ENCODE data around the gene SOD3. TPM values are rescaled to one million over a fixed set of nuclear protein-coding genes. Genes with fewer than 3 reads are reported as not detected.

SOD3 gene
- total RNA-seq, 1 experiment from 2014 or later: 10.7 TPM

DNA sequence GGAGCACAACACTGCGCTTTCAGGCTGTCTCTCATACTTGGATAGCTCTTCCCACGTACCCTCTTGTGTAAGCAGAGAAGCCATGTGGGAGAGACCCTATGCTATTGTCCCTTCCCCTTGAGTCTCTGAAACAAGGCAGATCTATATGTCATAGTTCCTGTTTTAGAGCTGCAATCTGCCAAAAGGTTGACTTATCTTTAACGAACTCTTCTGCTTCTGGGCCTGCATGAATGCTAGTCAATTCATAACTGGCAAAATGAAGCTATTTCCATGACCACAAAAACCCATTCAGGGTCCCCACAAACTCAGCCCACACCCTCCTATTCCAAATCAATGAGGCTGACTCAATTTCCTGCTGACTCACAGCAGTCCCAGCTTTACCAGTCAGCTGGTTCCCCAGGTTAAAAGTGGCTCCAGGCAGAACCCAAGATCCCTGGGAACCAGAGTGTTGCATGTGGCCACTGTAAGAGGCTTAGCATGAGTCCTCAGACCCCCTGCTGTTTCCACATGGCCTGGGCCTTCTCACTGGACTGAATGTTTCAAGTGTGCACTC, 25.3 kb upstream of the SOD3 start:
- Histone ChIP-seq H3K27ac (ENCODE audit: low read length) (peak overlapping the region; percentile 98), H3K4me2 (ENCODE audit: low read length) (peak overlapping the region; percentile 57), H4K20me1 (ENCODE audit: low read length) (no peaks in the 10 kb centered on the region), H3K9me2 (replicated peaks; ENCODE audit: low read length) (no peaks in the 10 kb centered on the region), H3K27me3 (ENCODE audit: low read length) (no peaks in the 10 kb centered on the region), H3K79me2 (ENCODE audit: low read length) (no peaks in the 10 kb centered on the region), H3K4me1 (ENCODE audit: insufficient read depth, low read length) (peaks cover 35% of the 10 kb centered on the region), H3K9me3 (ENCODE audit: low read length) (no peaks in the 10 kb centered on the region), H3K4me3 (ENCODE audit: low read length) (no peak overlapping the region), H3K9ac (ENCODE audit: low read length) (peak overlapping the region; percentile 69), H3K36me3 (ENCODE audit: low read depth, low read length) (no peaks in the 10 kb centered on the region), H2AFZ (ENCODE audit: low read length) (peak overlapping the region; percentile 41; the same call in 1 of the 2 replicates), H3F3A (ENCODE audit: low read length, unreplicated experiment) (no peaks in the 10 kb centered on the region)
- CTCF ChIA-PET: no interaction called here
- ATAC-seq (peak; percentile 85), DNase-seq (peak; percentile 76)
- POLR2A ChIA-PET (ENCODE audit: unreplicated experiment): interaction anchor here (0.6 kb wide), 1 partner anchor 297 kb away, joined by 6 read pairs; no protein-coding TSS in a partner anchor
- intact Hi-C loops (cut with micrococcal nuclease): no loop called here
- TF ChIP-seq CTCF (conservative IDR thresholded peaks at IDR 0.05; ENCODE audit: low read depth, low read length) (no peak), EZH2phosphoT487 (IDR thresholded peaks at IDR 0.05; ENCODE audit: borderline replicate concordance, low read length) (no peak), EZH2 (IDR thresholded peaks at IDR 0.05; ENCODE audit: low read length, unreplicated experiment) (no peak)
- no TSS peak for BruUV-seq (replicated peaks)

GRCh38 chr4:24770667-24771066, 24.7 kb upstream of the SOD3 start:
- intact Hi-C loops (cut with micrococcal nuclease): no loop called here
- Histone ChIP-seq H3K4me1 (ENCODE audit: insufficient read depth, low read length) (peaks cover 40% of the 10 kb centered on the region), H2AFZ (ENCODE audit: low read length) (peak overlapping the region; percentile 41; the same call in 1 of the 2 replicates), H3K9me3 (ENCODE audit: low read length) (no peaks in the 10 kb centered on the region), H3K27ac (ENCODE audit: low read length) (peak overlapping the region; percentile 98), H3K4me2 (ENCODE audit: low read length) (no peak overlapping the region; the same call in 1 of the 2 replicates), H3K4me3 (ENCODE audit: low read length) (no peak overlapping the region), H3F3A (ENCODE audit: low read length, unreplicated experiment) (no peaks in the 10 kb centered on the region), H3K27me3 (ENCODE audit: low read length) (no peaks in the 10 kb centered on the region), H3K79me2 (ENCODE audit: low read length) (no peaks in the 10 kb centered on the region), H3K9ac (ENCODE audit: low read length) (peak overlapping the region; percentile 56), H3K9me2 (replicated peaks; ENCODE audit: low read length) (no peaks in the 10 kb centered on the region), H4K20me1 (ENCODE audit: low read length) (no peaks in the 10 kb centered on the region), H3K36me3 (ENCODE audit: low read depth, low read length) (no peaks in the 10 kb centered on the region)
- no peak for ATAC-seq
- DNase-seq: no peak
- CTCF ChIA-PET: no interaction called here
- no peak for TF ChIP-seq EZH2 (IDR thresholded peaks at IDR 0.05; ENCODE audit: low read length, unreplicated experiment)
- no peak for TF ChIP-seq CTCF (conservative IDR thresholded peaks at IDR 0.05; ENCODE audit: low read depth, low read length)
- TF ChIP-seq EZH2phosphoT487 (IDR thresholded peaks at IDR 0.05; ENCODE audit: borderline replicate concordance, low read length): no peak
- POLR2A ChIA-PET (ENCODE audit: unreplicated experiment): no interaction called here
- BruUV-seq (replicated peaks): TSS peak; percentile 56

GRCh38 chr4:24771241-24771640, 24.1 kb upstream of the SOD3 start:
- ChIA-PET CTCF (no interaction called here), POLR2A (ENCODE audit: unreplicated experiment) (no interaction called here)
- no peak overlapping the region for H3K4me2 ChIP-seq (ENCODE audit: low read length)
- H2AFZ ChIP-seq (ENCODE audit: low read length): no peak overlapping the region
- H3K4me1 ChIP-seq (ENCODE audit: insufficient read depth, low read length): peaks cover 41% of the 10 kb centered on the region
- no peak for ATAC-seq
- intact Hi-C loops (cut with micrococcal nuclease): no loop called here
- peak; percentile 39 for DNase-seq
- no peaks in the 10 kb centered on the region for H3K79me2 ChIP-seq (ENCODE audit: low read length)
- H3K9me2 ChIP-seq (replicated peaks; ENCODE audit: low read length): no peaks in the 10 kb centered on the region
- peak overlapping the region; percentile 98 for H3K27ac ChIP-seq (ENCODE audit: low read length)
- TF ChIP-seq EZH2phosphoT487 (IDR thresholded peaks at IDR 0.05; ENCODE audit: borderline replicate concordance, low read length): no peak
- no peak for TF ChIP-seq CTCF (conservative IDR thresholded peaks at IDR 0.05; ENCODE audit: low read depth, low read length)
- TF ChIP-seq EZH2 (IDR thresholded peaks at IDR 0.05; ENCODE audit: low read length, unreplicated experiment): no peak
- H3K9me3 ChIP-seq (ENCODE audit: low read length): no peaks in the 10 kb centered on the region
- no peak overlapping the region for H3K9ac ChIP-seq (ENCODE audit: low read length)
- H3K36me3 ChIP-seq (ENCODE audit: low read depth, low read length): no peaks in the 10 kb centered on the region
- no peak overlapping the region for H3K4me3 ChIP-seq (ENCODE audit: low read length)
- no peaks in the 10 kb centered on the region for H3F3A ChIP-seq (ENCODE audit: low read length, unreplicated experiment)
- H4K20me1 ChIP-seq (ENCODE audit: low read length): no peaks in the 10 kb centered on the region
- no TSS peak for BruUV-seq (replicated peaks)
- no peaks in the 10 kb centered on the region for H3K27me3 ChIP-seq (ENCODE audit: low read length)

Data from PC-3 (cell line).